ENCODE data around the gene CFAP298. TPM values are rescaled to one million over a fixed set of nuclear protein-coding genes. Genes with fewer than 3 reads are reported as not detected.
A peak's percentile ranks its signal among the peaks of the same experiment; 100 is the strongest.
"Not testable (repeated sequence)": the region's sequence is repeated elsewhere in the genome, so short reads cannot be mapped to it uniquely, and the experiment has no call there.

The CFAP298 gene
- total RNA-seq (10 to 100 TPM; 22.4 to 30.4 (median 27.0) TPM), polyA plus RNA-seq (10 to 100 TPM; 28.7 to 34.6 (median 32.3) TPM)
- long read RNA-seq, donor 1, transcript CFAP298-201 (7 exons, 1,692 nt), result major isoform, 12 of 14 reads
- long read RNA-seq, donor 1, partial matches to known transcripts, result 0 of 14 reads
- long read RNA-seq, donor 1, other reads (novel, unspliced or antisense), result 0 of 14 reads
- long read RNA-seq, donor 2, transcript CFAP298-201 (7 exons, 1,692 nt), result major isoform, 13 of 17 reads
- long read RNA-seq, donor 2, partial matches to known transcripts, result 0 of 17 reads
- long read RNA-seq, donor 2, other reads (novel, unspliced or antisense), result 0 of 17 reads

- no peaks in the 10 kb centered on the region for H3K27me3 ChIP-seq (replicated peaks in 1 of 7)
- H3K9me3 ChIP-seq, result no peaks in the 10 kb centered on the region
- H3K4me3 ChIP-seq, result peak within 1 kb of the TSS; percentile 87 to 100 (median 97)
- H3K36me3 ChIP-seq, result peaks cover 0 to 27% (median 14%) of the 10 kb centered on the region in 6 donors
- DNase-seq, result peak; percentile 95
- intact Hi-C loops (cut with DNase I; ENCODE audit: low total_unique reads), result no loop called here
- TF ChIP-seq POLR2AphosphoS5 (IDR thresholded peaks at IDR 0.05) (peak; percentile 72 to 84 (median 80)), CTCF (IDR thresholded peaks at IDR 0.05 in 8 of 11, conservative IDR thresholded peaks at IDR 0.05 in 3 of 11) (no peak), POLR2A (IDR thresholded peaks at IDR 0.05) (peak in 2 of 3 donors; percentile 10 to 41)
- peaks cover 0 to 37% (median 26%) of the 10 kb centered on the region in 6 donors for H3K4me1 ChIP-seq
- 0 to 1% (median 1%) methylated on average over 42 to 81 of the region's 81 CpGs for WGBS, 5 donors
- peak within 1 kb of the TSS; percentile 74 to 93 (median 84) for H3K27ac ChIP-seq
Measured at GRCh38 chr21:32612075-32612998, at the start of gene CFAP298. CFAP298 (minus strand) TSS chr21:32612377; CDS start chr21:32612243, 134 bp downstream.

- H3K36me3 ChIP-seq, result peaks cover 25 to 100% (median 68%) of the 10 kb centered on the region in 6 donors
- H3K4me3 ChIP-seq; intact Hi-C loops (cut with DNase I; ENCODE audit: low total_unique reads); H3K4me1 ChIP-seq; DNase-seq; H3K27ac ChIP-seq; H3K27me3 ChIP-seq (replicated peaks in 1 of 7): not testable (repeated sequence)
- peaks cover 7 to 42% (median 32%) of the 10 kb centered on the region in 8 donors for H3K9me3 ChIP-seq
- WGBS, 5 donors, result 95 to 97% (median 96%) methylated on average over 13 of the region's 13 CpGs
Measured at GRCh38 chr21:32661026-32661782, 49.0 kb upstream of the CFAP298 start.

- no peak overlapping the region for H3K4me3 ChIP-seq
- peaks cover 0 to 15% (median 5%) of the 10 kb centered on the region in 8 donors for H3K9me3 ChIP-seq
- 96 to 99% (median 98%) methylated on average over 3 to 9 of the region's 9 CpGs for WGBS, 5 donors
- H3K36me3 ChIP-seq, result peaks cover 6 to 100% (median 50%) of the 10 kb centered on the region in 6 donors
- DNase-seq, result no peak
- intact Hi-C loops (cut with DNase I; ENCODE audit: low total_unique reads), result loop anchor here (10.0 kb wide), 1 partner anchor 166 kb away; no protein-coding TSS in a partner anchor
- no peak for TF ChIP-seq CTCF (IDR thresholded peaks at IDR 0.05 in 8 of 11, conservative IDR thresholded peaks at IDR 0.05 in 3 of 11)
- TF ChIP-seq POLR2AphosphoS5 (IDR thresholded peaks at IDR 0.05), result no peak
- TF ChIP-seq POLR2A (IDR thresholded peaks at IDR 0.05), result no peak
- H3K4me1 ChIP-seq, result no peaks in the 10 kb centered on the region
- no peak overlapping the region for H3K27ac ChIP-seq
- no peaks in the 10 kb centered on the region for H3K27me3 ChIP-seq (replicated peaks in 1 of 7)
Measured at GRCh38 chr21:32658524-32658923, 46.3 kb upstream of the CFAP298 start.

GRCh38 chr21:32653326-32653901 lies 41.2 kb upstream of the CFAP298 start:
- DNase-seq, result no peak
- peaks cover 4 to 100% (median 29%) of the 10 kb centered on the region in 6 donors for H3K36me3 ChIP-seq

More at GRCh38 chr21:32653326-32653901, 41.2 kb upstream of the CFAP298 start:
- Histone ChIP-seq H3K9me3 (peaks cover 0 to 6% (median under 1%) of the 10 kb centered on the region in 8 donors), H3K4me3 (no peak overlapping the region), H3K27me3 (replicated peaks in 1 of 7) (no peaks in the 10 kb centered on the region), H3K27ac (no peak overlapping the region), H3K4me1 (no peaks in the 10 kb centered on the region)
- TF ChIP-seq CTCF (IDR thresholded peaks at IDR 0.05 in 8 of 11, conservative IDR thresholded peaks at IDR 0.05 in 3 of 11), result peak in 9 of 11 experiments; percentile 30 to 69 (median 58)
- TF ChIP-seq POLR2AphosphoS5 (IDR thresholded peaks at IDR 0.05), result no peak
- no peak for TF ChIP-seq POLR2A (IDR thresholded peaks at IDR 0.05)
- 87 to 94% (median 89%) methylated on average over 2 of the region's 2 CpGs for WGBS, 5 donors
- intact Hi-C loops (cut with DNase I; ENCODE audit: low total_unique reads), result loop anchor here (10.0 kb wide), 1 partner anchor 171 kb away; no protein-coding TSS in a partner anchor

Data from spleen (tissue), 13 donors.